SH-SY5Y (cell line): ENCODE measurements around the gene BRCA1.

Experiments
- GATA2 ChIP-seq: IDR thresholded peaks from 2 replicates; pipeline ENCODE4 v1.6.1; 2011; ENCODE audit warnings: mild to moderate bottlenecking, low read depth, low read length
- GATA3 ChIP-seq: IDR thresholded peaks from 2 replicates; pipeline ENCODE4 v1.6.1; 2011; ENCODE audit warnings: low read depth, mild to moderate bottlenecking, low read length, moderate library complexity

DNA sequence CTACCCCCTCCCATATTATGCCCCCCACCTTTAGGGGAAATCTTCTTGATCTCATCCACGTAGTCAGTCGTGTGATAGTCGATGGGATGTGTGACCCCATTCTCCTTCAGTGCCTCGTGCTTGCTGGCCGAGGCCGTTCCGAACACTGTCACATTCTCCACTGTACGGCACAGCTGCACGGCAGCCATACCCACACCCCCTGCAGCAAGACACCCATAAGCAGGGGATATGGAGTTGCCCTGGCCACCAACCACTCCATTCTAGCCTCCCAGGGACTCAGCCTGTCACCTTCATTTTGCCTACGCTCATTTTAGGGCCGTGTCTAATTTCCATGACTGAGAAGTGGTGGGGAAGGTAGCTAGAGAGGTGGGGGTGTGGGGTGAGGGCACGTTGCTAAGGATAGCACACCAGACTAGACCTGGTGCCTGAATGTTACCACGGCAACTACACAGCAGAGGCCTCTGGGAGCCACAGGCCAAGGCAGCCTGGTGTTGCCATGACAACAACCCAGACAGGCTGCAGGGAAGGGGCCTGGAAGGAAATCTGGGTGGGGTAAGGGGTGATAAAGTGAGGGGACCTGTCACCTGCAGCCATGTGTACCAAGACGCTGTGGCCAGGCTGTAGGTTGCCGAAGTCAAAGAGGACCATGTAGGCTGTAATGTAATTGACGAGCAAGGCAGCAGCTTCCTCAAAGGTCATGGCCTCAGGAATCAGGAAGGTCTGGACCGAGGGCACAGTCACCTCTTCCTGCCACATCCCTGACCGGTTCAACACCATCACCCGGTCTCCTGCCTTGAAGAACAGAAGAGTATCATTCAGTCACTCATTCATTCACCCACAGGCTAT, 106.9 kb downstream of the BRCA1 start:
- TF ChIP-seq GATA3 = no peak
- no peak for TF ChIP-seq GATA2
